GM18520 (cell line): ENCODE measurements around the gene TMEM94.
"Not testable (repeated sequence)": the region's sequence is repeated elsewhere in the genome, so short reads cannot be mapped to it uniquely, and the experiment has no call there.

Experiments
- ATAC-seq: cut with Tn5 transposase; IDR thresholded peaks from one replicate; pipeline ENCODE4 v1.9.1; 2021; ENCODE audit not compliant: unreplicated experiment

TMEM94 gene

DNA sequence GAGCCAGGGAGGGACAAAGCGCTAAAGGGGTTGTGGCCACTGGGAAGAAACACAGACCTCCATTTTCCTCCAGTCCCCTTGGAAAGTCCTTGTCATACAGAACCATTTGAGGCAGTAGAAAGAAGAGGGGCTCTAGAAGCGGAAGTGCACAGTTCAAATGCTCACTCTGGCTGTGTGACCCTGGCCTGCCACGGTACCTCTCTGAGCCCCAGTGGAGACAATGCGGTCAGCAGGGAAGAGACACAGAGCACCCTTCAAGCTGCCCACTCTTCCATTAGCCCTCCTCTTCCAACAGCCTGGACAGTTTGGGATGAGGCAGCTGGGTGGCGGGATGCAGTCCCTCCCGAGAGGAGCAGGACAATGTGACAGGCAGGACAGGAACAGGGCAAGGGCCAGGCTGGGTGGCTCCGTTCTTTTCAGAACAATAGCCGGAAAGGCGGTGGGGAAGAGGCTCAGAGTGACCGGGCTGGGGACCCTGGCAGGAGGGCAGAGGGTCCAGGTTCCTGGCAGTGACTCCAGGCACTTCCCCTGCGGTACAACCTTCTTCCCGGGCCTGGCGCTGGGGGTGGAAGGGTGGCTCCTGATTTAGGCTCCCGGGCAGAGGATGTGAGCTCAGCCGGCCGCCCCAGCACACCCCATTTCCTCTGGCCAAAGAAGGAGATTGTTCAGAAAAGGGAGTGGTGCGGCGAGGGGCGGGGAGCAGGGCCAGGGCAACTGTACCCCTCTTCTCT lies 53.3 kb downstream of the TMEM94 start:
- ATAC-seq, result no peak

DNA sequence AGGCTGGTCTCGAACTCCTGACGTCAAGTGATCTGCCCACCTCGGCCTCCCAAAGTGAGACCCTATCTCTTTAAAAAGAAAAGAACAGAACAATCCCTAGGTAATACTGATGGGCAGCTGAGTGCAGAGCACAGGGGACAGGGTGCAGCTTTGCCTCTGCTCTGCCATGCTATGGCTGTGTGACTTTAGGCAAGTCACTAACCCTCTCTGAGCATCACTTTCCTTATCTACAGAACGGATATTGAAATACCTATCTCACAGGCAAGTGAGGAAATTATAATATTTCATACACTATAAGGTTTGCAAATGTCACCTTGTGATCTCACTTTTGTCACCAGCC lies 54.8 kb downstream of the TMEM94 start:
- no peak for ATAC-seq

DNA sequence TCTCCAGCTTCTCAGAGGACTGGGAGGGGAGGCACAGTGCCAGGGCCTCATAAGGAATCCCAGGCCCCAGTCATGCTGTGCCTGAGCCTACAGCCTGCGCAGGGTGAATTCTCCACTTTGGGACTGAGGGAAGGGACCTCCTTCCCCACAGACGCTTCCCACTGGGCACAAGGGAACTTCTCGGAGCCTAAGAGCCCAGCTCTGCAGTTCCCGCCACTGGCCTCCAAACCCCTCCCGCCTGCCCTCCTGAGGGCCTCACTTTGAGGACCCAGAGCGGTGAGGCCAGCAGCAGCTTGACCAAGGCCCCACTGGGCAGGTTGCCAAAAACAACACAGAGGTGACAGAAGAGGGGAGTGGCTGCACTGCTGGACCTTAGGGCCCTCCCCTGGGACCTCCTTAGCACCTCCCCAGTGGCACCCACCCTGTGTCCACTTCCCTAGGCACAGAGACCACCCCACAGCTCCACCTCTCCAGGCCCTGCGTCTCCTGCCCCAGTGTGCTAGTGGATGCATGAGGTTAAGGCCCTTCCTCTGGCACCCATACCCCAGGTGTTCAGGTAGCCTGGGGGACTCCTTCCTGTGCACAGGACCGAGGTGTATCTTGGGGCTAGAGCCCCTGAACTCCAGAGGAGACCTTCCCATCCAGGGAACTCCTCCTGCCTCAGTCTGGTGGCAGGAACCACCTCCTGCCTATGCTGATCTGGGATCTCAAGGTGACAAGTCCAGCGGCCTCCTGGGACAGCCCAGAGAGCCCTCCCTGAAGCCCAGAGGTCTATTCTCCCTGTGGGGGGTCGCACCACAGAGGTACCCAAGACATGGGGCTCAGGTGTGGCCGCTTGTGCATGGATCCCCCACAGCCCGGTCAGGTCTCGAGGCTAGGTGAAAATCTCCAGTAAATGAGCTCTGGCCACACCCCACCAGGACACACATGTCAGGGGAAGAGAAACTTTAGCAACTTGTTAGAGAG lies 55.5 kb downstream of the TMEM94 start:
- ATAC-seq, result no peak

GRCh38 chr17:75512926-75513640 lies 56.6 kb downstream of the TMEM94 start:
- no peak for ATAC-seq

DNA sequence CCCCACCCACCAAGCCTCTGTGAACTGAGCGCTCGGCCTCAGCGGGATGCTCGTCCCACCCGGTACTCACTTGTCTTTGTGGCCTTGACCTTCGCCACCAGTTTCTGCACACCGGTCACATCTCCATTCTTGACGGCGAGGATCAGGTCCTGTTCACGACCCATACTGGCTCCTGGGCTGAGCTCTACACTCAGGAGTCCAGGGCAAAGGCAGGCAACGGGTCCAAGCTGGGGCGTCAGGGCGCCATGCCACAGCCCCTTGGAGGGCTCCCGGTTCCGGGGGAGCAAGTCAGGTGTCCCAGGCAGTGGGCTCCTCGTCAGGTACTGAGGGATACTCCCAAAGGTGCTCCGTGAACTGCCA lies 57.2 kb downstream of the TMEM94 start:
- no peak for ATAC-seq

DNA sequence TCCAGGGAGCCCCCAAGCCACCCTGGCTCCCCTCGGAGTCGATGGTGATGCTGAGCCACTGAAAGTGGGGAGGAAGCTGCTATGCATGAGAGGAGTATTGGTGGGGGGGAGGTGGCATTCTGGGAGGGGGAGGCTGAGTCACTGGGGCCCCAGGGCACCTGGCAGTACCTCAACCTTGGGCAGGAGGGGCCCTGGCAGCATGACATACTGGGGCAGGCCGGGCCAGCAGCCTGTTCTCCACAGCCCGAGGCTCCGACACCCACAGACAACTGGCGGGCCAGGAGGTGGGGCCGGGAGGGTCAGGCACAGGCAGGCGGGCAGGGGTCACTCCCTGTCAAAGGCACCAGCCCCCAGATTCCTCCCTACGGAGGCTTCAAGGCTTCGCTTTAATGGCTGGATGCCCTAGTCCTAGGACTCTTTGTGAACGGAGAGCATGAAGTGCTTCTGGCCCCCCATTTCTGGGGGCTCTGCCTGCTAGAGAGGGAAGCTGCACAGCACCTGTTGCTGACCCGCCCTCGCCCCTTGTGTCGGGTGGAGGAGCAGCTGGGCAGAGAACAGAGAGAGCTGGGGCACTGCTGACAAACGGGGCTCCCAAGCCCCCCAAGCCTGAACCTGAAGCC lies 58.0 kb downstream of the TMEM94 start:
- ATAC-seq, result no peak

DNA sequence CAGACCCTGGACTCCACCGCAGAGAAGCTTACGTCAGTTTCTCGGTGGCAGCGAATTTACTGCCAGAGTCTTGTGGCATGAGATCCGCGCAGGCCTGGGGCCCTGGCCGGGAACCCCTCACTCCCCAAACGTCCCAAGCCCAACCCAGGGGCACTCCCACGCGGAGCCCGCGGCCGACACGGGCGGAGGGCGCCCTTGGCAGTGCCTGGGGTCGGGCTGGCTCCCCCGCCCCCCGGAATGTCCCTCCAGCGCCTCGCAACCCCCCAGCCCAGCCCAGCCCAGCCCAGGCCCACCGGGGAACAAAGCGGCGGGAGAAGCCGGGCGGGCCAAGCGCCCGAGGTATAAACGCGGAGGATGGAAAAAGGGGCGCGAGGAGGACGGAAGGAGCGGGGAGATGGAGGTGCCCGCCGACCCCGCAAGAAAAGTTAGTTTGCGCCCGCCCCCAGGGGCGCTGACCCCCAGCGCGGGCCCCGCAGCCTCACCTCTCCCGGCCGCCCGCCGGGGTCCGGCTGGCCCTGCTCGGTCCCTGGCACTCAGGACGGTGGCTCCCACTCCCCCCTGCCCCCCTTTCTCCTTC lies 58.6 kb downstream of the TMEM94 start:
- ATAC-seq, result no peak

- ATAC-seq, result peak; percentile 3
Measured at GRCh38 chr17:75515496-75516254, 59.2 kb downstream of the TMEM94 start, which contains the start of gene CASKIN2. CASKIN2 (minus strand) TSS chr17:75515537; CDS start chr17:75513804, 1,733 bp downstream.

- ATAC-seq, result peak; percentile 52
Measured at GRCh38 chr17:75516255-75516618, 59.8 kb downstream of the TMEM94 start, which contains the start of gene TSEN54. TSEN54 (plus strand) TSS chr17:75516528; CDS start chr17:75516561, 33 bp downstream.

DNA sequence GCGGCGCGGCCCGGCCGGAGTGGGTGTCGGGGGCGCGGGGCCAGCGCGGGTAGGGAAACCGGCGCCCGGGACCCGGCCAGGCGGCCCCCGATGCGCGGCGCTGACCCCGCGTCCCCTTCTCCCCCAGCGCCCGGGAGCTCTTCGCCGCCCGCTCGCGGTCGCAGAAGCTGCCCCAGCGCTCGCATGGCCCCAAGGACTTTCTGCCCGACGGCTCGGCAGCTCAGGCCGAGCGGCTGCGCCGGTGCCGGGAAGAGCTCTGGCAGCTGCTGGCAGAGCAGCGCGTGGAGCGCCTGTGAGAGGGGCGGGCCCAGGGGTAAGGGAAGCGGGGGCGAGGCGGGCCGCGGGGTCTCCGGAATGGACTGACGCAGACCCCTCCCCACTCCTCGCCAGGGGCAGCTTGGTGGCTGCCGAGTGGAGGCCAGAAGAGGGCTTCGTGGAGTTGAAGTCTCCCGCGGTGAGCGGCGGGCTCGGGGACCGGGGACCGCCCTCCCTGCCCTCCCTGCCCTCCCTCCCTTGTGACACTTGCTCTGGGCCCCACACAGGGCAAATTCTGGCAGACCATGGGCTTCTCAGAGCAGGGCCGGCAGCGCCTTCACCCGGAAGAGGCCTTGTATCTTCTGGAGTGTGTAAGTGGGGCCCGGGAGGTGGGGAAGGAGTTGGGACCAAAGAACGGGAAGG lies 60.3 kb downstream of the TMEM94 start:
- no peak for ATAC-seq

DNA sequence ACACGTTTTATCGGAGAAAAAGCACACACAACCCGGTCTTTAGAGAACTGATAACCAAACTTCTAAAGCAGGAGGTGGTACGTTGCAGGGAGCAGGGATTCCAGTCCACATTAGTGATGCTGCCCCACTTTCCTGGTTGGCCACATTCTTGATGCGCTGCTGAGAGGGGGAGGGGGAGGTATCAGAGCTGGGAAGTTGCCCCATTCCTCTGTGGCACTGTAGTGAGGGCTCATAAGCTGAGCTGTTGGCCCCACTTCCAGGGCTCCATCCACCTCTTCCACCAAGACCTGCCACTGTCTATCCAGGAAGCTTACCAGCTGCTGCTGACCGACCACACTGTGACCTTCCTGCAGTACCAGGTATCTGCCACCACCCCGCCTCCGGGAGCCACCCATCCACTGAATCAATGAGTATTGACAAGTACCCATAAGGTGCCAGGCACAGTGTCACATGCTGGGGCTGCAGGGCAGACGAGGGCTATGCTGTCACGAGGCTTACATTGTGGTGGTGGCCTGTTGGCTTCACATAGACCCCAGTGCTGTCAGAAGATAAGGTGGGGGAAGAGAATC lies 60.9 kb downstream of the TMEM94 start:
- ATAC-seq, result no peak

DNA sequence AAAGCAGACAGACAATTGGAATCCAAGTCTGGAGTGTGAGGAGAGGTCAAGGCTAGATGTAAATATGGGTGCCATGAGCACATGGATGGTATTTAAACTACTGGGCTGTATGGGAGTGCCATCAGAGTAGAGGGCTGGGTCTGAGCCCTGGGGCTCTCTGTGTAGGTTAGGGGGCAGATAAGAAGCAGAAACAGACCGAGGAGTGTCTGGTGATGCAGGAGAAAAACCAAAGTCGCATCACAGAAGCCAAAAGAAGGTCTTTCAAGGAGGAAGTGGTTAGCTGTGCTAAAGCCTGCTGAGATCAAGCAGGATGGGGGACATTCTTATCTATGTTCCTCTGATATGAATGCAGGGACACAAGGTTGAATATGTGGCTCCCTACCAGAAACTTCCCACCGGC lies 61.8 kb downstream of the TMEM94 start:
- ATAC-seq, result no peak

- ATAC-seq, result no peak
Measured at GRCh38 chr17:75518983-75519537, 62.6 kb downstream of the TMEM94 start.

GRCh38 chr17:75520413-75520812 lies 64.0 kb downstream of the TMEM94 start:
- not testable (repeated sequence) for ATAC-seq

- no peak for ATAC-seq
Measured at GRCh38 chr17:75521290-75521689, 64.9 kb downstream of the TMEM94 start.

GRCh38 chr17:75521951-75522727 lies 65.7 kb downstream of the TMEM94 start:
- no peak for ATAC-seq

GRCh38 chr17:75523647-75524046 lies 67.2 kb downstream of the TMEM94 start:
- no peak for ATAC-seq
